Activated T-cell treated with anti-CD3 and anti-CD28 coated beads for 24 hours (primary cell): ENCODE measurements around the gene UNC13B.
"Not testable (repeated sequence)": the region's sequence is repeated elsewhere in the genome, so short reads cannot be mapped to it uniquely, and the experiment has no call there.

Experiments used
- DNase-seq: peaks from one replicate; pipeline ENCODE4 v3.0.0-alpha.2; 2020; ENCODE audit warnings: low read depth

The UNC13B gene

DNA sequence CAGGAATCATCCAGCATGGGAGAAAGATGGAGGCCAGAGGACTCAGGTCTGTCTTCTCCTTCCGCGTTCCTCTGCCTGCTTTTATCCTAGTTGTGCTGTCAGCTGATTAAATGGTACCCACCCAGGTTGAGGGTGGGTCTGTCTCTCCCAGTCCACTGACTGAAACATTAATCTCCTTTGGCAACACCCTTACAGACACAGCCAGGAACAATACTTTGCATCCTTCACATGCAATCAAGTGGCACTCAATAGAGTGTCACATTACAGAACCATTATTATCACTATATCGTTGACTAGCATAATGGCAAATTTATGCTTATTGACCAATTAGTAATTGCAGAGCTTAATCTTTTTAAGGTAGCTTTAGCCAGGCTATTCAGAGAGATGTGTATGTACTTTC, 64.8 kb downstream of the UNC13B start:
- DNase-seq, result no peak

DNA sequence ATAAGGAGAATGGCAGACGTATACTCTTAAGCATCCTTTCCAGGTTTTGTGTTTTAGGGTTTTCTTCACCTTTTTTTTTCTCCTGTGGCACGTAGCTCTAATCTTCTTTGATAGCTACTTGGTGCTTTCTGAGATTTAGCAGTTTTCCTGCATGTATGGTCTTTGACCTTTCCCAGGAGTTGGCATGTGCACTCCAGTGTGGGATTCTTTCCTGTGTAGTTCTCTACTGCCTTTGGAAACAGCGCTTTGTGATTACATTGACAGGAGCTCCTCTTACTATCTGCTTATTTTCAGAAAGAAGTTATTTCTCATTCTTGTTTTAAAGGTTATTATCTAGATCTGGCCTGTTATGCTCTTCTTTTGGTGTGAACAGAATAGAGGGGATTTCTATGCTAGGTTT, 65.5 kb downstream of the UNC13B start:
- DNase-seq, result no peak

DNA sequence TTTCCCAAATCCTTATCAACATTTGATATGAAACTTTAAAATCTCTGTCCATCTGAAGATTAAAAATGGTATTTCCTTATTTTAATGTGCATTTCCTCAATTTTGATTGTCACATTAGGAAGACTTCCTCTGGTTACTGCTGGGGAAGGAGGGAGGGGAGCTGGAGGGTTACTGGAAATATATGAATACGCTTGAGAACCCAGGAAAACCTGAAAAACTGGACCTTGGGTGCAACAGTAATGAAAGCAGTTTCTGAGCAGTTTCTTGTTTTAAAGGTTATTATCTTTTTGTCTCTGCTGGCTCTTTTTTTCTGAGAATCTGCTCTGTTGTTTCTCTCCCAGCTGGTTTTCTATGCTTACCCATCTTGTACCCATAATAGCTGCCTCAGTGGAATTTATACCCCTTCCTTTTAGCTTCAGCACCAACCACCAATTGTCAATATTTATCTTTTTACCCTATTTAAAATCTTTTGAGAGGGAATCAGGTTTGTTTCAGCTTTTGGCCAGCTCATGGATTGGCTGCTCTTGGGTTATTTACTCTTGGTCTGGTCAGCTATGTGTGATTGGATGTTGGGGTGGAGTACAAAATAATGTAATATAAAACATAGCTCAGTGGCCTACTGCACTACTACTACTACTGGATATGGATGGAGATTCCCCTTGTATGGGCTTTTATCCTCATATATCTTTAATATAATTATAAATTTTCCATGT, 67.4 kb downstream of the UNC13B start:
- DNase-seq, result no peak

- no peak for DNase-seq
Measured at GRCh38 chr9:35229779-35230143, 68.0 kb downstream of the UNC13B start.

DNA sequence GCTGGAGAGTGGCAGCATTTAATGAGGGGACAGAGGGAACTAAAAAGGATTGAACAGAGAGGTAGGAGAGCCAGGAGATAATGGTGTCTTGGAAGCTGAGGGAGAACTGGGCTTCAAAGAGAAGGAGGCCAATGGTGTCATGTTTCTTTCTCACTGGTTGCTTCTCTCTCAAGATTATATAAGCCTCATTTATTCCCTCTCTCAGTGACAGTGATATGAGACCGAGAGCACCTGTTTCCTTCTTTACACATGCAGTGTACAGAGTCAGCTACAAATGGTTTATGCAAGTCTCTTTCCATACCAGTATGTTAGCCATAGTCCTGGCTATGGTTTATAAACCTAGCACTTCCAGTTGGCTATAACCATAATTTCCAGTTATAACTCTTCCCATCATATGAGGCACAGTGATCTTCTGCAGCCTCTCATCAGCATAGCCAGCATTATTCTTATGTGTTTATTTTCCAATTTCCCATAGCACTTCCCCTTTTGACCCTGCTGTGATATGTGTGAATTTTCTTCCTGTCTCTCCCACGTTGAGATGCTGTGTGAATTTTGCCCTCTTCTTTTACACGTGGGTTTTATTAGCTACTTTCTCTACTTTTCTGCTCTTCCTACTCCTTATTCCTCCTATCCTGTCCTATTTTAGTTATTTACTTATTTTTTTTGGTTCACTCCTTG, 71.2 kb downstream of the UNC13B start:
- DNase-seq, result no peak

DNA sequence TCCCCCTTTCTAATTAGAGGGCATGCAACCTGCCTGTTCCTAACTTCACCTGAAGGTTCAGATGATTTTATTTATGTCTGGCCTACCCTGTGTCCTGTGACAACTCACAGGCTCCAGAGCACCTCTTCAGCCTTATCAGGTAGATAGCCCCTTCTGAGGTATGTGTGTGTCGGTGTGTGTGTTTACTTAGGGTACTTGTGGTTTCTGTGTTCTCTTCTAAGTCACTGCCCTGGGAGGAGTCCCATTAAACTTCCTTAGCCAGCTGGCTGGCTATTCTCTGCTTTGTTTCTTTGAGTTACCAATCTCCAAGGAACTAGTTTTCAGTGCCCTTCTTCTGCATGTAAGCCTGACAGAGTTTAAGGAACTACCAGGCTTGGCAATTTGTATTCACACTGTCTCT, 74.9 kb downstream of the UNC13B start:
- DNase-seq, result no peak

GRCh38 chr9:35237311-35237710, 75.5 kb downstream of the UNC13B start:
- no peak for DNase-seq

DNA sequence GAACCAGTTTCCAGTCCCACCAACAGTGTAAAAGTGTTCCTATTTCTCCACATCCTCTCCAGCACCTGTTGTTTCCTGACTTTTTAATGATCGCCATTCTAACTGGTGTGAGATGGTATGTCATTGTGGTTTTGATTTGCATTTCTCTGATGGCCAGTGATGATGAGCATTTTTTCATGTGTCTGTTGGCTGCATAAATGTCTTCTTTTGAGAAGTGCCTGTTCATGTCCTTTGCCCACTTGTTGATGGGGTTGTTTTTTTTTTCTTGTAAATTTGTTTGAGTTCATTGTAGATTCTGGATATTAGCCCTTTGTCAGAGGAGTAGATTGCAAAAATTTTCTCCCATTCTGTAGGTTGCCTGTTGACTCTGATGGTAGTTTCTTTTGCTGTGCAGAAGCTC, 84.1 kb downstream of the UNC13B start:
- not testable (repeated sequence) for DNase-seq

DNA sequence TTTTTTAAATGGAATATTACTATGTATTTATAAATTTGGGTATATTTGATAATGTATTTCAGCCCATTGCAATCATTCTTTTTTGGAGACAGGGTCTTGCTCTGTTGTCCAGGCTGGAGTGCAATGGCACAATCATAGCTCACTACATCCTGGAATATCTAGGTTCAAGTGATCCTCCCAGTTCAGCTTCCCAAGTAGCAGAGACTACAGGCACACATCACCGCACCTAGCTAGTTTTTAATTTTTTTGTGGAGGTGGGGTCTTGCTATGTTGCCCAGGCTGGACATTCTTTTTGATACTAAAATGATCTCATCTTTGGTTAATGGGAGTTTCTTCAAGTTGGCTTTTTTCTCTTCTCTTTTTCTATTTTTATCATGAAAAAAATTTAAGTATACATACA, 91.3 kb downstream of the UNC13B start:
- DNase-seq, result no peak

DNA sequence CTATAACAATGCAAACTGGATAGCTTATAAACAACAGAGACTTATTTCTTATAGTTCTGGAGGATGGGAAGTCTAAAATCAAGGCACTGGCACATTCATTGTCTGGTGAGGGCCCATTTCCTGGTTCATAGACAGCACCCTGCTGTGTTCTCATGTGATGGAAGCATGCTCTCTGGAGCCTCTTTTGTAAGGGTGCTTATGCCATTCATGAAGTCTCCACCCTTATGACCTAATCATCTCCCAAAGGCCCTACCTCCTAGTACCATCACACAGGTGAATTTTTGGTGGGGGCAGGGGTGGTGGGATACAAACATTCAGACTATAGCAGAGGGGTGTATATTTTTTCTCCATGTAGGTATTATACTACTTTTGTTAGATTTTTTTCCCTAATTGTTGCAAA, 92.4 kb downstream of the UNC13B start:
- no peak for DNase-seq

DNA sequence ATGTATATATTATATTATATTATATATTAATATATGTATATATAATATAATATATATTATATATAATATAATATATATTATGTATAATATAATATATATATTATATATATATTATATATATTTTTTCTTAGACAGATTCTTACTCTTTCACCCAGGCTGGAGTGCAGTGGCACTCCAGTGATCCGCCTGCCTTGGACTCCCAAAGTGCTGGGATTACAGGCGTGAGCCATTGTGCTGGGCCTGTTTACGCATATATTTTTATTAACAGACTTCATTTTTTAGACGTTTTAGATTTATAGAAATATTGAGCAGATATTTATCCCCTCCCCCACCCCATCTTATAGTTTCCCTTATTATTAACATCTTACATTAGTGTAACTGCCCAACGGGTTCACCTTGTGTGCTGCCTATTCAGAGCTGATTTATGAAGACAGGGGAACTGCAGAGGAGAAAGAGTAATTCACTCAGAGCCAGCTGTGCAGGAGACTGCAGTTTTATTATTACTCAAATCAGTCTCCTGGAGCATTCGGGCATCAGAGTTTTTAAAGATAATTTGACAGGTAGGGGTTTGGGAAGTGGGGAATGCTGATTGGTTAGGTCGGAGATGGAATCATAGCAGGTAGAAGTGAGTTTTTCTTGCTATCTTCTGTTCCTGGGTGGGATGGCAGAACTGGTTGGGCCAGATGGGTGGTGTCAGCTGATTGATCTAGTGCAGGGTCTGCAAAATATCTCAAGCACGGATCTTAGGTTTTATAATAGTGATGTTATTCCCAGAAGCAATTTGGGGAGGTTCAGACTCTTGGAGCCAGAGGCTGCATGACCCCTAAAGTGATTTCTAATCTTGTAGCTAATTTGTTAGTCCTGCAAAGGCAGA, 93.4 kb downstream of the UNC13B start:
- DNase-seq, result no peak

GRCh38 chr9:35257986-35258659, 96.3 kb downstream of the UNC13B start:
- no peak for DNase-seq

DNA sequence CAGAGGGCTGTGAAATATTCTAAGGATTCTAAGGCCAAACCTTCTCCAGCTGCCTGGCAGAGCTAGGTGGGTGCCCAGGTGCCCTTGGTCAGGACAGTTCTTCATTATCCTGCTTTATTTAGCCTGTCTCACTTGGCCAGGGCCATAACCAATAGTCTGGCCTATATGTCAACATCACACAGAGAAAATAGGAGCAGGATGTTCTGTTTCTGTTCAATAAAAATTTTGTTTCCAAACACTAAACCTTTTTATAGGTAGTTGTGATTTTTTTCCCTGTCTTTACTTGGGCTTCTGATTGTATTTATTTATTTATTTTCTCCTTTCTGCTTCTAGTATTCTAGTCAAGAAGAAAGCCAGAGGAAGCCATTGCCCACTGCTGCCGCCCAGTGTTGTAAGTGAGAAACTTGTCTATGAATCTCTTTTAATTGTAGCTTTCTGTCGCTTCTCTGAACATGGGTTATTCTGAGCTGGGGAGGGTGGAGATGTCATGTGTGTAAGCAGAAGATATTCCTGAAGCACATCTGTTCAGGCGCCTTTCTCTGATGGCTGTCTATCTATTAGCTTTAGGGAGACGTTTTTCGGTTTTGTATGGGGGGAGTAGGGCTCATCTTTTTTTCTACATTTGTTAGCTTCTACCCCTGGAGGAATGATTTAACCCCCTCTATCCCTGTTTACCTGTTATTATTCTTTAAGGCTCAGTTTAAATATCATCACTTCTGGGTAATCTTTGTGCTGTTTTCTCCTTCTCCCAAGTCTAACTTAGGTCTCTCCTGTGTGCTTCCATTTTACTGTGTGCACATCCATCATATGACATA, 97.1 kb downstream of the UNC13B start:
- DNase-seq, result peak; percentile 26

- no peak for DNase-seq
Measured at GRCh38 chr9:35260186-35260585, 98.4 kb downstream of the UNC13B start.

GRCh38 chr9:35262064-35262463, 100.3 kb downstream of the UNC13B start:
- DNase-seq, result no peak

- DNase-seq, result no peak
Measured at GRCh38 chr9:35267710-35268109, 105.9 kb downstream of the UNC13B start.

DNA sequence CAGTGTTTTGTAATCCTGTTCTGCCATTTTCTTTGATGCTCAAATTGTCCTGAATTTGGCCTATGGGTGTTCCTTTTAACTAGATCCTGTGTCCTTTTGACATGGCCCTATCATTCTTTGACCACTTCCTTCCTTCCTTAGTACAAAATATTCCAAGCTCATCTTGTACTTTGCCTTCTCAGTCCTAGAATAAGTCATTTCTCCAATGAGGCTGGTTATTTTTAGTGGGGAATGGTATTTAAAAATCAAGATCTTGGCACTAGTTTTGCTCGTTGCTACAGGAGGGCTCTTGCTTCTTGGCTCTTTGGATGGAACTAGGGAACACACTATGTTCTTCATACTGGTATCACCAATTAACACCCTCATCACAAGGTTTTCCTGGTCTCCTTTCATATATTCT, 108.1 kb downstream of the UNC13B start:
- no peak for DNase-seq

DNA sequence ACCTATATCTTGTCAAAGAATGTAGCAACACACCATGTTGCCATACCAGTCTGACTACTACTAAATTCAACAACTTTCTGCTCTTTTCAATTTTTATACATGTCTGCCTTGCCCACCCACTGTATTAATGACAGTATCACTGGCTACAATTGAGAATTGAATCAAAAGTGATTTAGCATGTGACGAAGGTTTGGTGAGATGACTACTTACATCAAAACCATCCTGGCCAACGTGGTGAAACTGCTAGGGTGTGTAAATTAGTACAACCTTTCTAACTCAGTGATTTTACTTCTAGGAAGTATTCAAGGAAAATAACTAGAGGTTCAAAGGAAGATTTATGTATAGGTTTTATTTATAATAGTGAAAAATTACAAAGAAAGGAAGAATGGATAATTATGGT, 109.8 kb downstream of the UNC13B start:
- no peak for DNase-seq

DNA sequence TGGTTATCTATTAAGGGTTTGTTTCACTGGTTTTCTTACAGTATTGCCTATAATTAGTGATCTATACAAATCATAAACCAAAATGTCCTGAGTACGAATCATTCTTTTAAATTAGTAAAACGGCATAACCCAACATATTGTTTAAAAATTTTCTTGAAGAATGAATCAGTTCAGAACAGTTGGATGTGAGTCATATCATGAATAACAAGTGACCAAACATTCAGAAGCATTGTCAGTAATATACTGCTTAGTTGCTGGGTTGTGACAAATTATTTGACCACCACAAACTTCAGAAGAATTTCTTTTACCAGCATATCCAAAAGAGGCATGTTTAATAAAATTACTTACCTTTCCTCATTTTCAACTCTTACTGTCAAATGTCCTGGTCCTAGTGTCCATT, 111.2 kb downstream of the UNC13B start:
- DNase-seq, result no peak

DNA sequence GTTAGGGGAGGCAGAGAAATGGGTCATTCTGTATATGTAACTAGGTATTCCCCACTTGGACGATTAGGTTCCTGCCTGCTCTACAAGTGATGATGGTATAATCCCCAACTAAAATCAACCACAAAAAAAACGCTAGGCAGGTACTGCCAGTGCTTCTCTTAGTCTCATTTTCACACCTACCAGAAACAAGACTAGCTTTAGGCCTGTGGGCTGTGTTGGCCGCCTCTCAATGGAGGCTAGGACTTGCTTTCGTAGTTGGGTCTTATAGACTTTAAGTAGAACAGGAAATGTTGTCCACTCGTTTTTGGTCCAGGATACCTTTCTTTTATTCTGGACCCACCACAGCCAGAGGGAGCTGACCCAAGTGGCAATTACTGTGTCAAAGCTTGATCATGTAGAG, 111.8 kb downstream of the UNC13B start:
- DNase-seq, result no peak

GRCh38 chr9:35274993-35275392, 113.2 kb downstream of the UNC13B start:
- no peak for DNase-seq

- DNase-seq, result no peak
Measured at GRCh38 chr9:35277171-35277520, 115.3 kb downstream of the UNC13B start.
